ENCODE results near the gene FGD5. TPM values are rescaled to one million over a fixed set of nuclear protein-coding genes. Genes with fewer than 3 reads are reported as not detected.
A peak's percentile ranks its signal among the peaks of the same experiment; 100 is the strongest.

Gene FGD5
- total RNA-seq, 4 donors from 2014 or later, result 9.1 to 75.0 (median 16.1) TPM

- DNase-seq (ENCODE audit: low spot score), result no peak
- TF ChIP-seq, protein P1, sequence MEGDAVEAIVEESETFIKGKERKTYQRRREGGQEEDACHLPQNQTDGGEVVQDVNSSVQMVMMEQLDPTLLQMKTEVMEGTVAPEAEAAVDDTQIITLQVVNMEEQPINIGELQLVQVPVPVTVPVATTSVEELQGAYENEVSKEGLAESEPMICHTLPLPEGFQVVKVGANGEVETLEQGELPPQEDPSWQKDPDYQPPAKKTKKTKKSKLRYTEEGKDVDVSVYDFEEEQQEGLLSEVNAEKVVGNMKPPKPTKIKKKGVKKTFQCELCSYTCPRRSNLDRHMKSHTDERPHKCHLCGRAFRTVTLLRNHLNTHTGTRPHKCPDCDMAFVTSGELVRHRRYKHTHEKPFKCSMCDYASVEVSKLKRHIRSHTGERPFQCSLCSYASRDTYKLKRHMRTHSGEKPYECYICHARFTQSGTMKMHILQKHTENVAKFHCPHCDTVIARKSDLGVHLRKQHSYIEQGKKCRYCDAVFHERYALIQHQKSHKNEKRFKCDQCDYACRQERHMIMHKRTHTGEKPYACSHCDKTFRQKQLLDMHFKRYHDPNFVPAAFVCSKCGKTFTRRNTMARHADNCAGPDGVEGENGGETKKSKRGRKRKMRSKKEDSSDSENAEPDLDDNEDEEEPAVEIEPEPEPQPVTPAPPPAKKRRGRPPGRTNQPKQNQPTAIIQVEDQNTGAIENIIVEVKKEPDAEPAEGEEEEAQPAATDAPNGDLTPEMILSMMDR (IDR thresholded peaks at IDR 0.05), result no peak
Measured at GRCh38 chr3:14845826-14846225, 27.1 kb downstream of the FGD5 start.

GRCh38 chr3:14846226-14846880 is 27.6 kb downstream of the FGD5 start:
- ATAC-seq (ENCODE audit: low FRiP score) (no peak), DNase-seq (ENCODE audit: low spot score) (no peak)
- TF ChIP-seq, protein P1 (IDR thresholded peaks at IDR 0.05), result no peak

More at GRCh38 chr3:14845826-14846225, 27.1 kb downstream of the FGD5 start:
- ATAC-seq (ENCODE audit: low FRiP score), result no peak

DNA sequence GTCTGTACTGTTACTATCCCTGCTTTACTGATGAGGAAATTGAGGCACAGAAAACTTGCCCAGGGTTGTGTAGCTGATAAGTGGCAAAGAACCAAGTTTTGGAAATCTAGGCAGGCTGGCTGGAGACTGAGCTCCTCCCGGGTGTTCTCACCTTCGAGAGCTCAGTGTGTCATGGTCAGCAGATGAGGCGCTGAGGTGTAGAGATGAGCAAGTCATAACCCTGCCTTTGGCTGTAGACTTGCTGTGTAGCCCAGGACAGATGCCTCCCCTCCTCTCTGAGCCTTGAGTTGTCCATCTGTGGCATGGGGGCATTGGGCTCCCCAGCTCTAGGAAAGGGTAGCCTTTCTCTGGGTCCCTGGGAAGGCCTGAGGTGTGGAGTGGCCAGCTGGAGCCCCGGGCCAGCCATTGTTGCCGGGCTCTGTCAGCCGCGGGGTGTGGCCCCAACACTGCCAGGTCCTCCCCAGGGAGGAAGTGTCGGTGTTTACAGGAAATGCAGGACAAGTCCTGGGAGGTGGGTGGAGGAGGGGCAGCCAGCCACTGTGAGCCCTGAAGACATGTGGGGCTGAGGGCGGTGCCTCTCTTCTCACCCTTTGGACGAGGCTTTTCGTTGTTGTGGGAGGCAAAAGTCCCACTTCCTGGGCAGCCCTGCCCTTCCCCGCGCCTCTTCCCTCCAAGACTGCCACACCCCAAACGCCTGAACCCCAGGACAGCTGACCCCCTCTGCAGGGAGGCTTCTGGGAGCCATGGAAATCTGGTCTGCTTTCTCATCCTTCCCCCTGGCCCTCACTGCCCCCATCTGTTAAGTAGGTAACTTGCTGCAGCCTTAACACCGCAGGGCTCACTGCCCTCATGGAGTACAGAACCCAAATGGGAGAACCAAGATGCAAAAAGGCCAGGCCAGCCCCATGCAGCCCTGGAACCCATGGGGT is 29.1 kb downstream of the FGD5 start:
- TF ChIP-seq, protein P1 (IDR thresholded peaks at IDR 0.05), result no peak
- DNase-seq (ENCODE audit: low spot score) (no peak), ATAC-seq (ENCODE audit: low FRiP score) (peak; percentile 44)

- DNase-seq (ENCODE audit: low spot score), result no peak
- no peak for ATAC-seq (ENCODE audit: low FRiP score)
- TF ChIP-seq, protein P1 (IDR thresholded peaks at IDR 0.05), result no peak
Measured at GRCh38 chr3:14848906-14849305, 30.1 kb downstream of the FGD5 start.

GRCh38 chr3:14849638-14850230 is 31.0 kb downstream of the FGD5 start:
- ATAC-seq (ENCODE audit: low FRiP score) (no peak), DNase-seq (ENCODE audit: low spot score) (no peak)
- TF ChIP-seq, protein P1 (IDR thresholded peaks at IDR 0.05), result no peak

DNA sequence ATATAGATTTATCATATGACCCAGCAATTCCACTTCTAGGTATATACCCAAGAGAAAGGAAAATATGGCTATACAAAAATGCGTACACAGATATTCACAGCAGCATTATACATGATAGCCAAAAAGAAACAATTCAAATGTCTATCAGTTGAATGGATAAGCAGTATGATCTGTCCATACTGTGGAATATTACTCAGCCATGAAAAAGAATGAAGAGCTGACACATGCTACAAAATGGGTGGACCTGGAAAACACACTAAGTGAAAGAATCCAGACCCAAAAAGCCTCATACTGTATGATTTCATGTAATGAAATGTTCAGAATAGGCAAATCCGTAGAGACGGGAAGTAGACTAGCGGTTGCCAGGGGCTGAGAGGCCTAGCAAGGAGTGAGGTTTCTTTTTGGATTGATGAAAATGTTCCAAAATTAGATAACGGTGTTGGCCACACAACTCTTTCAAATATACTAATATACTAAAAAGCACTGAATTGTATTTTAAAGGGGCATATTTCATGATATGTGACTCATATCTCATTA is 33.4 kb downstream of the FGD5 start:
- no peak for DNase-seq (ENCODE audit: low spot score)
- no peak for ATAC-seq (ENCODE audit: low FRiP score)
- TF ChIP-seq, protein P1 (IDR thresholded peaks at IDR 0.05), result no peak
